Measurements from ENCODE around the gene APOL4. TPM values are rescaled to one million over a fixed set of nuclear protein-coding genes. Genes with fewer than 3 reads are reported as not detected.
"Not testable (repeated sequence)": the region's sequence is repeated elsewhere in the genome, so short reads cannot be mapped to it uniquely, and the experiment has no call there.

APOL4 gene
- total RNA-seq, 4 donors from 2014 or later: 1.2 to 57.6 (median 11.2) TPM

- H3K9me3 ChIP-seq: no peaks in the 10 kb centered on the region
- H3K36me3 ChIP-seq: peaks cover 2 to 90% (median 28%) of the 10 kb centered on the region in 3 donors
- DNase-seq (ENCODE audit: low spot score in 2 of 2): no peak
- no peak overlapping the region for H3K27ac ChIP-seq
- TF ChIP-seq CTCF (IDR thresholded peaks at IDR 0.05) (no peak), POLR2A (IDR thresholded peaks at IDR 0.05) (no peak)
- H3K4me3 ChIP-seq: no peak overlapping the region
- peaks cover 0 to 5% (median 0%) of the 10 kb centered on the region in 4 donors for H3K4me1 ChIP-seq
- 78 to 81% methylated on average over 7 of the region's 7 CpGs for WGBS, 2 donors
- no peaks in the 10 kb centered on the region for H3K27me3 ChIP-seq
Measured at GRCh38 chr22:36228944-36229343, 27.3 kb upstream of the APOL4 start.

- not testable (repeated sequence) for H3K4me3 ChIP-seq; H3K27ac ChIP-seq; H3K4me1 ChIP-seq; H3K9me3 ChIP-seq; H3K27me3 ChIP-seq; DNase-seq (ENCODE audit: low spot score in 2 of 2)
- WGBS, 2 donors: 50 to 71% methylated on average over 1 of the region's 1 CpG
- peaks cover 2 to 87% (median 28%) of the 10 kb centered on the region in 3 donors for H3K36me3 ChIP-seq
Measured at GRCh38 chr22:36228369-36228768, 26.8 kb upstream of the APOL4 start.

- H3K27ac ChIP-seq: no peak overlapping the region
- WGBS, 2 donors: 94 to 95% methylated on average over 8 of the region's 8 CpGs
- no peak for TF ChIP-seq EP300 (IDR thresholded peaks at IDR 0.05)
- TF ChIP-seq CTCF (IDR thresholded peaks at IDR 0.05): no peak
- TF ChIP-seq POLR2A (IDR thresholded peaks at IDR 0.05): no peak
- peaks cover 2 to 86% (median 28%) of the 10 kb centered on the region in 3 donors for H3K36me3 ChIP-seq
- H3K9me3 ChIP-seq: no peaks in the 10 kb centered on the region
- no peak for DNase-seq (ENCODE audit: low spot score in 2 of 2)
- no peak overlapping the region for H3K4me3 ChIP-seq
- no peaks in the 10 kb centered on the region for H3K27me3 ChIP-seq
- H3K4me1 ChIP-seq: no peaks in the 10 kb centered on the region
Measured at GRCh38 chr22:36227806-36228205, 26.2 kb upstream of the APOL4 start.

- no peaks in the 10 kb centered on the region for H3K27me3 ChIP-seq
- no peak for DNase-seq (ENCODE audit: low spot score in 2 of 2)
- peaks cover 2 to 82% (median 27%) of the 10 kb centered on the region in 3 donors for H3K36me3 ChIP-seq
- no peaks in the 10 kb centered on the region for H3K9me3 ChIP-seq
- WGBS, 2 donors: 89 to 95% methylated on average over 9 of the region's 9 CpGs
- TF ChIP-seq EP300 (IDR thresholded peaks at IDR 0.05): no peak
- no peak for TF ChIP-seq POLR2A (IDR thresholded peaks at IDR 0.05)
- TF ChIP-seq CTCF (IDR thresholded peaks at IDR 0.05): no peak
- no peaks in the 10 kb centered on the region for H3K4me1 ChIP-seq
- H3K27ac ChIP-seq: no peak overlapping the region
- H3K4me3 ChIP-seq: no peak overlapping the region
Measured at GRCh38 chr22:36227396-36227795, 25.8 kb upstream of the APOL4 start.

GRCh38 chr22:36226189-36226588 lies 24.6 kb upstream of the APOL4 start:
- no peak for TF ChIP-seq EP300 (IDR thresholded peaks at IDR 0.05)
- no peak for TF ChIP-seq CTCF (IDR thresholded peaks at IDR 0.05)
- TF ChIP-seq POLR2A (IDR thresholded peaks at IDR 0.05): no peak
- Histone ChIP-seq H3K4me1 (peaks cover 0 to 7% (median 0%) of the 10 kb centered on the region in 4 donors), H3K27me3 (no peaks in the 10 kb centered on the region), H3K27ac (no peak overlapping the region), H3K9me3 (no peaks in the 10 kb centered on the region), H3K4me3 (no peak overlapping the region), H3K36me3 (peaks cover 2 to 69% (median 16%) of the 10 kb centered on the region in 3 donors)
- DNase-seq (ENCODE audit: low spot score in 2 of 2): no peak
- WGBS, 2 donors: 95 to 98% methylated on average over 5 of the region's 5 CpGs
